ENCODE results near the gene C13orf42.

C13orf42 gene

DNA sequence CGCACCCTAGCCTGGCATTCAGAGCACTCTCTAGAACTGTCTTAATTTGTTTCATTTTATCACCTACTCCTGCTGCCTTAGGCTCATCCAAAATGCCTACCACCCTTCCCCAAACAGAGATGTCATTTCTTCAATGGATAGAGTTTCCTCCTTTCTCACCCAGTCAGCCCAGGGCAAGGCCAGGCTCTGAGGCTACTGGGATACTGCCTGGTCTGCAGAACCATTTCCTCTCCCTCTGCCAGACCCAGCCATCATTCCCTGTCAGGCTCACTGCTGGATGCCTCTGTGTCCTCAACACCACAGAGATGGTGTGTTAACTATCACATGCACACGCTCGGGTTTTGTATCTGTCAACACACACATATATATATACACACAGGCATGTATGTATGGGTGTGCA, 47.2 kb downstream of the C13orf42 start:
- no peak for DNase-seq

DNA sequence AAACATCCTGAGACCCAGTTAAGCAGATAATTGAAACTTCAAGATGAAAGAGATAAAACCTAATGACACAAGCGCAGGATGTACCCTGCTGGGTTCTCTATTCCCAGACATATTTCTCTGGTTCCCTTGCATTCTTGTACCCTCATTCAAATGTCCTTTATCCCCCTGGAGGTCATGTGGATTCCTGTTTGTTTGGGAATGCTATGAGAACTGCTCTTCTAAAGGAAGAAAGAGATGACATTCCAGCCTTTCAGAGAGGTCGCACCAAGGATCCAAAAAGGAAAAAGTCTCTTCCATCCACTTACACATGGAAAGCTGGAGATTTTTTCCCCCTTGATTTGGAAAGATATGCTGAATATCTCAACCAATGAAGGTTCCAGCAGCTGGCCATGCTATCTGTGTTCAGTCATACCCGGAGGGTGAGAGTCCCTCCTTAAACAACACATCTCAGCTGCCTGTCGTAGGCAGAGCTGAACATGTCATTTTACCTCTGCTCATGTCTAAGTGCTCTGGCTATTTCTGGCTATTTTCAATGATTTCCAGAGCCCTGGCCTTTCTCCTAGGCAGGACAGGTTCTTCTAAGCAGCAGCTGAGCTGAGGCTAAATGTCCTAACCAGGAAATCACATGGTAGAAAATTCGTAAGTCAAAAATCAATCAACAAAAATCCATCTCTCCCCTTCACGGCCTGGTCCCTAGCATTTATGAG, 52.5 kb downstream of the C13orf42 start:
- no peak for DNase-seq

DNA sequence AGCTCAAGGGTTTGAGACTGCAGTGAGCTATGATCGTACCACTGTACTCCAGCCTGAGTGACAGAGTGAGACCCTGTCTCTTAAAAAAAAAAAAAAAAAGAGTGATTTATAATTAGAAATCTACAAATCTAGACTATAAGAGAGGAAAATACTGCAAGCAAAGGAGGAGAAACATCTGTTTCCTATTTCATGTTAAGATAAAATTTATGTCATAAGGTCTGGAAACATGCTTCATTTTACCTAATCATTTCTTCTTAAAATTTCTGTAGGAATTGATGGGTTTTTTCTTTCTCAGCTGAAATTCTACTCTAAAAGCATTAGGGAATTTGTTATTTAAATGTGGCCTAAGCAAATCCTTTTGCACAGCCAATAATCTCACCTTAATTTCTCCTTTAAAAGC, 53.2 kb downstream of the C13orf42 start:
- DNase-seq, result no peak

DNA sequence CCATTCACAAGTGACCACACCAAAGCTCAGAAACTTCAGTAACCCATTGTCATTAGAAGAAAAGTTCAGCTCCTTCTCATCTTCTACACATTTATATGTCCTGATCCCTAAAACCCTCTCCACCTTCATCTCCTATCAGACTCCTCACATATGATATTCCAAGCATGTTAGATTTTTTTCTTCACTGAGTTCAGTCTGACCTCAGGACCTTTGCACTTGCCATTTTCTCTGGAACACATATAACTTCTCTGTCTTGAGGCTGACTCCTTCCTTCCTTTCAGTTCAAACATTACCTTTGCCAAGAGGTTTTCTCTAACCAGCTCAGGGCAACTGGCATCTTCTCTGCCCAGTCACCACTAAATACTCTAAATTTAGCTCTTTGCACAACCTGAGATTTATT, 54.1 kb downstream of the C13orf42 start:
- no peak for DNase-seq

DNA sequence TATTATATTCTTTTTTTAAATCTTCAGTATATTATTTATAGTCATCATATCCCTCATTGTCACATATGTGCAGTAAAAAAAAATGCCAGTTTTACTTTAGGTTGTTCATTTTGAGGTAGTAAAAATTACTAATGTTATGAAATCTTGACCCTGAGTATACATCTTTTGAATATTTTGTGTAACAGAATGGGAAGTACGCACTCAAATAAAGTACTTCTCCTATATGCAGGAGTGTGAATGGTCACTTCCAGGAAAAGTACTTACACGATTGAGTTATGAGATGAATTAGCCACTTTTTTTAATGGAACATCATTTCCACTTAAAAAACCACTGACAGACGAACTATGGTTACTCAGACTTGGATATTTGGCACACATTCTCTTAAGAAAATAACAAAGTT, 58.5 kb downstream of the C13orf42 start:
- no peak for DNase-seq

DNA sequence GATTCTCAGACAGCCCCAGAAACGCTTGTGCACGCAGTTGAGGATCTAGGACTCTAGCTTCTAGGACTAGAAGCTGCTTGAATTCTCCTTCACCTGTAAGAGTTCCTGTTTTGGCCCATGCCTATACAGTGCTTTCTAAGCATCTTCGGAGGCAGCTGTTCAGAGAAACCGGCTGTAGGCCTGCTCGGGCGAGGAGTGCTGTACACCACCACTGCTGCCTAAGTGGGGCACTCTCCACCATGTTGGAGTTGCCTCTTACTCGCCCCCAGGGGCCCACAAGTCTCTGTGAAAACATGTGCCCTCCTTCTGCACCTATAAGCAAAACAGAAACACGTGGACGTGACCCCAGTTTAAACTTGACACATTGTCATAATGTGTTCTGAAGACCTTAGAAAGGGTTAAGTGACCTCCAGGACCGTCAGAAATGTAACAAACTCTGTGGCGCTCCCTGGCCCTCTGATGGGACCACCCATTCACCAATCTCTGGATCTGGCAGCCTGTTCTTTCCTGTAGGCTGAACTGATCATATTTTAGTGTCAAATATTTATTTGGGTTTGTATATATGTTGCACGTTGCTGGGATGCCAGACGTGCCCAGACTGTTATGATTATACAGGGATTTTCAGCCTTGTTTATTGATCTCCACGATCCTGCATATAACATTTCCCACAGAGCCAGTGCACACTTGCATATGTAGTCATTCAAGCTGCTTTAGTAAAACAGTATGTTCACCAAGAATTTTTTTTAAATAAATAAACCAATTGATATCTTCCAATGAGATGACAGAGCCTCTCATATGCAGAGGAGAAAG, 60.8 kb downstream of the C13orf42 start:
- DNase-seq, result no peak

DNA sequence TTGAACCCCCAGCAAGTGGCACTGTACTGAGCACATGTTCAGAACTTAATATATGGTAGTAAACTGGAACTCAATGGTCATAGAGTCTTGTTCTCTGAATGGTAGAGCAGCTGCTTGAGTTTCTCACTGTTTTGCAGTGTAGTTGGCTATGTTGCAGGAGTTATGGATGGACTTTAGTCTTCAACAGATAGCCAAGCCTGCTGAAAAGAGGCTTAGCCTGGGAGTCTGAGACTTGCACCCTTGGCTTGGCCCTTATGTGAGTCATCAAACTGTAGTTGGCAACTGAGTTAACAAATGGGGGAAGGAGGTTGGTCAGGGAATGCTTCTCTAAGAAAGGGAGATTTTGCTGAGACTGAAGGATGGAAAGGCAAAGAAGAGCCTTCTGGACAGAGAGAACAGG, 62.5 kb downstream of the C13orf42 start:
- DNase-seq, result no peak

DNA sequence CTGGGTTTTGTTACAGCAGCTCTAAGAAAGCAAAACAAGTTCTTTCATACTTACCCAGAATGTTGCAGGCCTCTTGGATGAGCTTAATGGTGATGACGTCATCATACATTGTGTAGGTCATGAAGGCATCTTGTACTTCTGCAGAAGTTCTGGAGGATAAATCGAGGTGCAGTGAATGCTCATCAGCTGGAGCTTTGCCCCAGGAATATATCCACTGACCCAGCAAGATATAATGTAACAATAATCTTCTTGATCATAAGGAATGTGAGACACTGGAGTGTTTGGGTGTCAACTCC, 63.0 kb downstream of the C13orf42 start:
- no peak for DNase-seq

DNA sequence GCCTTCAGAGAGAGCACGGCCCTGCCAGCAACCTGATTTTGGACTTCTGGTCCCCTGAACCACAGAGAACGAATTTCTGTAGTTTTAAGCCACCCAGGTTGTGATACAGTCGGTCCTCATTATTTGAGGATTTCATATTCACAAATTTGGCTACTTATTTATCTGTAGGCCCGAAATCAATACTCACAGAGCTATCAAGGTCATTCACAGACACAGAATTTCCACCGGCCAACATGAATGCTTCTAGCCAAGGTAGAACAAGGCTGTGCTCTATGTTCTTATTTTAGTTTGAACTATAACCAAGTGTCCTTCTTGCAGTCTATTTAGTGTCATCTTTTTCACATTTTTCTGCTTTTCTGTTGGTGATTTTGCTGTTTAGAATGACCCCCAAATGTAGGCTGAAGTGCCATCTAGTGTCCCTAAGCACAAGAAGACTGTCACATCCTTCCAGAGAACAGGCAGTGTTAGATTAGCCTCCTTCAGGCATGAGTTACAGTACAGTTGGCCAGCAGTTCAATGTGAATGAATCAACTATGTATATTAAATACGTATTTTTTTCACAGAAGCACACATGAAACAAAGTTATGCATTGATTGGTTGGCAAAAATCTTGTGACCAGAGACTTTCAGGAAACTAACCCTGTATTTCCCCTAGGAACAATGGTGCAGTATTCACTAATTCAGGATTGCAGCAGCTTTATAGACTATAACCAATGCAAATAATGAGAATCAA, 63.5 kb downstream of the C13orf42 start:
- DNase-seq, result no peak

DNA sequence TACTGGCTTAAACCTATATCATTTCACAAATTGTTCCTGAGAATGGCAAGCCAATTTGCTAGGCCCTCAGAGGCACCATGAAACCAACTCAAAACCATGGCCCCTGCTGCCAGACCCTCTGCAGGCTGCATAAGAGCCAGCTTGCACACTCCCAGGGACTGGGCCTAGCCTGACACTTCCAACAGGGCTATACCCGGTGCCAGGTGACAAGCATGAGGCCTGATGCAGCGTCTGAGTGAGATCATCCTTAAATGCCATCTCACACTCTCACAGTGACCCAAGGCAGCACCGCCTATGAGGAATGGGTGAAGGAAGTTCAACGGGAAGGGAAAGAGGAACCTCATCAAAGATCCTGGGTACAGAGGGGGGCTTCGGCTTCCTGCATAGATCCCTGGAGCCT, 65.6 kb downstream of the C13orf42 start:
- no peak for DNase-seq

DNA sequence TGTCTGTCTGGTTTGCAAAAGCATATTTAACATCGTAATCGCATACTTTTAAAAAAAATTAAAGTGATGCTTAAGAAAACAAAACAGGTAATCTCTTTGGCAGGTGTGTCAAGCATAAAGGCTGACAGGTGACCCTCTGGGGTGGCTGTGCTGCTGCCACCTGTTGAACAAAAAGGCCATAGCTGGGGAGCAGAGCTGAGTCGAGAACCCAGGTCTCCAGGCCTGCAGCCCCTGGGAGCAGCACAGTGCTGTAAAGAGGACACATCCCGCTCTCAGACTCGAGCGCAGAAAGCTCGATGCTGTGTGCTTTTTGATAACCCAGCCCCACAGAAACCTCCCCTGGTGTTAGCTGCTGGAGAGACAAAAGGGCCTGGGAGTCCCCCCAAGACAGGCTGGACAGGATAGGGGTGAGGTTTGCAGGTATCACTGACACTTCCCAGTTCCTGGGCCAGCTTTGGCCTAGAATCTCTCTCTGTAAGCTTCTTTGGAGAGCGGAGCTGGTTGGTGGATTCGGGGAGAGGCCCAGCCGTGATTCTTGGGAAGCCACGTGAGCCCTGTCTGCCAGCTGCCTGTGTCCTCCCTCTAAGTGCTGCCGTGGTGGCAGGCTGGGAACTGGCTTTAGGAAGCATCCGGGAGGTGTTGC, 66.9 kb downstream of the C13orf42 start:
- DNase-seq, result no peak

DNA sequence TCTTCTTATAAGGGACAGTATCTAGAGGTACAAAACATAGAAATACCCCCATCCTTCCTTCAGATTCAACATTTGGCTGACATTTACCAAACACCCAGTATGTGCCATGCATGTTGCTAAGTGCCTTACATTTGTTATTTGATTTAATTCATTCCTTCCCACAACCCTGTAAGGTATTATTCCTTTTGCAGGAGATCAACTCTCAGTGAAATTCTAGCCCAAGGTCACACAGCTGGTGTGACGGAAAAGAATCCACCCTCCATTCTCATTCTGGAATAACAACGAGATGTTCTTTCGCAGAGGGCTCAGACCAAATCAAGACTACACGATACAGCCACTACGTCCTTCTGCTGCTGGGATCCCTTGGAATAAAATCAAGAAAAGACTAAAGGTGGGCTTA, 67.8 kb downstream of the C13orf42 start:
- no peak for DNase-seq

DNA sequence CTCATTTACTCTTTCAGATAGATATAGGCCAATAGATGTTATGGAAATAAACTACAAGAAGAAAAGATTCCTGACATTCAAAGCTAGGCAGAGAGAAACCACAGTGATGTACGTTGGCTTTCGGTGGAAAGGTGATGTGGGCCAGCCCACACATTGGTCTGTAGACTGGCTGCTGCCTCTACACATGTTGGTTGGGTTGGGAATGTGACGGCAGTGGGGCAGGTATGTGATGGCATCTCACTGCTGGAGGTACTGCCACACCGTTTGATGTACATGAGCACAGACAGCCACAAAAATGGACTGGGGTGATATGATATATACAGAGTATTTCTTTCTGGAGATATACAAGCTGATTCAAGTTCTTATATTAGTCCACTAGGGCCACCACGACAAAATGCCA, 69.4 kb downstream of the C13orf42 start:
- no peak for DNase-seq

DNA sequence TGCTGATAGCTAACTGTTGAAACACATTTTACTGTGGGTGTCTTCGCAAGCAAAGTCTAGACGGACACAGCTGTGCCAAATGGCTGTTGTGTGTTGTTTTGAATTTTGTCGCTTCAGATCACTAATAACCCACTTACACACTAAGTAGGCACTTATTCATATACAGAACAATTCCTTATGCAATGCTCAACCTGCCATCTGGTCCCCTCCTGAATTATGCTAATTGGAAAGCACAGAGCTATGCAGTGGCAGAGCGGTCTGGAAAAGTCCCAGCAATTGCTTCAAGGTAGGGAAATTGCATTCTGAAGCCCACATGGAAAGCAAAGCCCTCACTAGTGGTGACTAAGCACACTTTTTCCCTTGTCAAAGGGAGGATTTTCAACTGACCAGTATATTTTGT, 69.9 kb downstream of the C13orf42 start:
- no peak for DNase-seq

DNA sequence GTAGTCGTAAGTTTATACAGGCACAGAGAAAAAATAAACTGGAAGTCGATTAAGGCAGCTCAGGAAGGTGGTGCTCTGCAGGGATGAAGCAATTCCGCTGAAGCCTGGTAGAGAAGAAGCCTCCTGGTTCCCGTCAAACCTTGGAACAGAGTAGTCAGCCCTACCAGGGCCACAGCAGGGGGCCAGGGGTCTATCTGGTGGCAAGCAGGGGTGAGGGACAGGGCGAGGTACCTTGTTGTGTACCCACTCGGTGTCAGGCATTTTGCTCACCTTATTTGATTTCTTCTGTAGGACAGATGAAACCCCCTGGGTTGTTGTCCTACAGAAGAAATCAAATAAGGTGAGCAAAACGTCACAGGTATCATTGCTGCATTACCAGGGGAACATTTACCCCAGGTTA, 70.6 kb downstream of the C13orf42 start:
- no peak for DNase-seq

DNA sequence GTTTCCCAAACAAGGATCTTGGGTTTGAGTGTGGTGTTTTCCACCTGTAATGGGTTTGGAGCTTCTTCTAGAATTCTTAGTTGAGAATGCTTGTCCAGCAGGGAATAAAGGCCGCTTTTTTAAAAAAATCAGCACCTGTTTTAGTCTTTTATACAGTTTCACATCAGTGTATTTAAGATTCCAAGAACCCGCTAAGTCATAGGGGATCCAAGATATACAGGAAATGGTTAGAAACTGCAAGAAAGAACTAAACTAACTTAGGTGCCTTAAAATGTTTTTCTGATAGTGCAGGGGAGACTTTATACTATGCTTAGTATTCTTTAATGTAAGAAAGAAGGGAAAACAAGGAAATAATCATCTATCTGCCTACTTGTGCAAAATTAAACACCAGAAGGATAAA, 74.7 kb downstream of the C13orf42 start:
- no peak for DNase-seq

DNA sequence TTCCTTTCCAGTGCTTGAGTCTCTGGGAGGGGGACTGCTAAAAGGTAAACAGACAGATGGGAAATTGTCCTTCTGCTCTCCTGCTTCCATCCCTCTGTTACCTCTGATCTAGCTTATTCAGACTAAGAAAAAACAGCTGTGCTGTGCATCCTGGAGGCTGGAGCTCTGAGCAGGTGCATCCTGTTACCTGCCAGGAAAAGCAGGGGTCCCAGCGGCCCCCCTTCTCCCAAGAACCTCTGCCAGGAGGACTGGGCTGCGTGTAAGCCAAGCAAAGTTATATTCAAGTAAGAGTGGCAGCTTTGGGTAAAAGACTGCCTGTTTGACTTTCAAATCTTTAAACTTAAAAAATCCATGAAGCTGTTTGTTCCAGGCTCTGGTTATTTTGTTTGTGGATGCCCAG, 75.1 kb downstream of the C13orf42 start:
- no peak for DNase-seq

DNA sequence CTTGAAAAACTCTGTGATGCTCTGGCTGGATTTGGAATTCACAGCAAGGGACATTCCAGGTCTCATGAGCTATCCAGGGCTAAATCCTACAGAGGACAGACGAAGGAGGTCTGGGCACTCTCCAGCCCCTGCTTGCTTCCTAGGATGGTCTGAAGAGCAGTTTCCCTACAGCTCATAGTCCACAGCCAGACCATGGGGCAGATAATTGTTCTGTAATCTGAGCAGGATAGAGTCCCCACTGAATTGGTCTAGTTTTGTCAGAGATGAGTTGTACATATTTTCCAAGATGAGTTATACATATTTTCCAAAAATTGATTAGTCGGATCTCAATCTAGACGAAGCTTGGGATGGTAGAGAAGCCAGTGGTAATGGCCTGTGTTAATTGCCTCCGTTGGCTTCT, 75.6 kb downstream of the C13orf42 start:
- DNase-seq, result no peak

DNA sequence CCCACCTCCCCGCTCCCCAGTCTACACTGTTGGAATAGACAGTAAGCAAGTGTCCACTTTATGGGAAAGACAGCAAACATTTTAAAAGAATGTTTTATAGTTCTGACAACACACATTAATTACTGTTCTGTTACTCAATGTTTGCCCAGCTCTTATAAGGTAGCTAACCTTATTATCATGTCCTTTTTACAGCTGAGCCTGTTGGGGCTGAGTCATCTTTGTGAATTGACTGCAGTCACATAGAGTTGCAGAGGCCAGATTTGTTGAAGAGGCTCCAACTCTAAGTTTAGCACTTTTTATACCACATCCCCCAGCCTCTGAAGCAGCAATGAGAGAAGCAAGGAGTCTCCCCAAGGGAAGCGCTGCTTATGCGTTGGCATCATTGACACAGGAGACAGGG, 76.2 kb downstream of the C13orf42 start:
- no peak for DNase-seq

DNA sequence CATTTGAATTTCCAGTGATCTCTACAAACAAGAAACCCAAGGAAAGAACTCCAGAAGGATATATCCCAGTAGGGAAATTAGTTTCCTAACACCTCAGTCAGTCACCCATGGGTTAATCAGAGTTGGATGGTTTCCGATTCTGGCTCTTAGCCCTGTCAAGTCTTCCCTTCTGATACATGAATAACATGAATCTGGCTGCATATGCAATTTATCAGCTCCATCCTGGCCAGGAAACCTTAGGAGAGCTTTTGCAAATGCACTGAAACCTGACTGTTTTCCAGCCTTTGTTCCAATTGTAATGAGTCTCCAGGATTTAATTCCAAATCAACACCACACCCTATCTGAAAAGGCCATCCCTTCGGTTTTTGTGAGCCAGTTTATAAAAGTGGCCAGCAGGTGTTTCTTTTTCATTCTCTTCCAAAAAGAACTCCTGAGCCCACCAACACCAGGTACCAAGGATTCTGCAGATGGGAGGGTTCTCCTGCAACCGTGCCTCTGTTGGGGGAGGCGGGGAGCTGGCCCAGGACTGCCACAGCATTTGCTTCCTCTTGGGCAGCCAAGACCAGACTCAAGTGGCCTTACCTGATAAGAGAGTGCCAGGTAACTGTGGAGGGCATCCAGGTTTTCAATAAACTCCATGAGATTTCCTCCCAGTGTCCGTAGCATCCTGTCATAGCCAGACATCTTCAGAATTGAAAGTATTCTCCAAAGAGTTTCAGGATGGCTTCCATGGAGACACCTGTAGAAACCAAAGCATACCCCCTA, 77.5 kb downstream of the C13orf42 start:
- no peak for DNase-seq

DNA sequence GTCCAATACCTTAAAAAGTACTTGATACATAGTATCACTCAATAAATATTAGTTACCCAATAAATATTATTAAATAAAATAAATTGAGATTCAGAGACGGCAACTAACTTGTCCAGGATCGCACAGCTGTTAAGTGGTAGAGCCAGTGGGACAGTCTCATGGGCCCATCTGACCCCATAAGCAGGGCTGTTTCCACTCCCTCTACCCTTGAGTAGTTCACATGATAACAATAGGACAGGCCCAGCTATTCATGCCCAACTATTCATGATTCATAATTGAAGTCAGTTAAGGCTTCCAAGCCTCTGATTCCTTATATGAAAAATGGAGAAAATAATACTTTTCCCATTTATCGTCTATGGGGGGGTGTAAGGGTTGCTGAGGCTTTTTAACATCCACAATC, 78.2 kb downstream of the C13orf42 start:
- DNase-seq, result no peak
